GM19351 (cell line): ENCODE results near the gene SBK1.

ENCODE experiments used
- ATAC-seq: cut with Tn5 transposase; IDR thresholded peaks from one replicate; pipeline ENCODE4 v1.9.1; 2021; ENCODE audit warnings: mild to moderate bottlenecking, moderate library complexity; ENCODE audit not compliant: unreplicated experiment

SBK1 gene

DNA sequence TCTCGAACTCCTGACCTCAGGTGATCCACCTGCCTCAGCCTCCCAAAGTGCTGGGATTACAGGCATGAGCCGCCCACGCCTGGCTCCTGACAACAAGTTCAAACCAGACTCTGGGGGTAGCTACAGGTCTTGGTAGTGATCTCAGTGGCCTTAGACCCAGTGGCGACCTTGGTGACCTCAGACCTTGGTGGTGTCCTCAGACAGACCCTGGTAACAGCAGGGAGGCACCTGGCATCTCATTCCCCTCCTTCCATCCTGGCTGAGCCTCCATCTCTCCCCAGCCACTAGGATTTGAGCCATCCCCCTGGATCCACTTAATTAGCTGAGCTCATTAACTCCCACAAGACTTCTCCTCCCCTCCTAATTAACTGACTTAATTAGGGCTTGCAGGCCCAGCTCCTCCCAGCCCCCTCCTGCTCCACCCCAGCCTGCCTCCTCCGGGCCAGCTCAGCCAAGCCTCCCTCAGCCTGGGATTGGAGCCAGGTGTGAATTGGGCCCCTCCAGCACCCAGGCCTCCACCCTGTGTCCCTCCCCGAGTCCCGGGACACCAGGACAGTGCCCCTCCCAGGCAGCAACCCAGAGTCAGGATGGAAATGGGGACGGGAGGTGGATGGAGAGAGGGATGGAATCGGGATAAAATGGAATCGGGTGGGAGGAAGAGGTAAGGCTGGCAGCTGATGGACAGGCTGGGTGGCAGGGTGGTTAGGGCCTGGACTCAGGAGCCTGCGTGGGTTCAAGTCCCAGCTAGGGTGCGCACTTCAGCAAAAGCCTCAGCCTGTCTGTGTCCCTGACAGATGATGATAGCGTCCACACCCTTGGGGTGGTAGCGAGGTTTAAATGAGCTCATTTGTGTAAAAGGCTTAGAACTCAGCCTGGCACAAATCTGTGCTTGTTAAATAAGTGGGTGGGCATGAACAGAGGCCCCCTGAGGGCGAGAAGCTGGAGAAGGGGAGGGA is 11.2 kb upstream of the SBK1 start:
- no peak for ATAC-seq

DNA sequence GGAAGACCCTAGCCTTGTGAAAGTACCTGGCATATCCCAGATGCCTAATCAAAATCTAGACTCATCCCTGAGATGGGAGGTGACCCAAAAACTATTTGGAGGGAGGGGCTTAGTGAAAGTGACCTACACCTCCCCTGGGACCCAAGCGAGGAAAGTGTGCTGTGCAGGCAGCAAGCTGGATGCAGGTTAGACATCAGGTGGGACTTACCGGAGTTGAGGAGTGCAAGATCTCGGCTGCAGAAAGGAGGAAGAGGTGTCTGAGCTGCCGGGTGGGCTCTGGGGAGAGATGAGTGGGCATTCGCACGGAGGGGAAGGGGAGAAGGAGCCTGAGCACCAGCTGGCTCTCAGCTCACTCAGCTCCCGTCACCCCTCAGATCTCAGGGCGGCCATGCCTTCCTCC is 10.3 kb upstream of the SBK1 start:
- no peak for ATAC-seq

DNA sequence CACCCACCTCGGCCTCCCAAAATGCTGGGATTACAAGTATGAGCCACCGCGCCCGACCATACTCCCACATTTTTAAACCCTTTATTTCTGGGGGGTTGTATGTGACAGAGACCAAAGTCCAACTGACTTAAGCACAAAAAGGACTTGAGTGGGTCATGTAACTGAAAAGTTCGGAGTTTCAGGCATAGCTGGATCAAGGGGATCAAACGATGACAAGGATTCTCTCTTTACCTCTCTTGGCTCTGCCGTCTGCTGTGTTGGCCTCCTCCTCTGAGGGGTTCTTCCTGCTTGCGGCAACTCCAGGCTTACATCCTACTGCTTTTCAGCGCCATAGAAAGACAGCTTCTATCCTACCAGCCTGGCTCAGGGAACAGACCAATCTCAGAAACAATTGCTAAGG is 9.2 kb upstream of the SBK1 start:
- ATAC-seq: no peak

DNA sequence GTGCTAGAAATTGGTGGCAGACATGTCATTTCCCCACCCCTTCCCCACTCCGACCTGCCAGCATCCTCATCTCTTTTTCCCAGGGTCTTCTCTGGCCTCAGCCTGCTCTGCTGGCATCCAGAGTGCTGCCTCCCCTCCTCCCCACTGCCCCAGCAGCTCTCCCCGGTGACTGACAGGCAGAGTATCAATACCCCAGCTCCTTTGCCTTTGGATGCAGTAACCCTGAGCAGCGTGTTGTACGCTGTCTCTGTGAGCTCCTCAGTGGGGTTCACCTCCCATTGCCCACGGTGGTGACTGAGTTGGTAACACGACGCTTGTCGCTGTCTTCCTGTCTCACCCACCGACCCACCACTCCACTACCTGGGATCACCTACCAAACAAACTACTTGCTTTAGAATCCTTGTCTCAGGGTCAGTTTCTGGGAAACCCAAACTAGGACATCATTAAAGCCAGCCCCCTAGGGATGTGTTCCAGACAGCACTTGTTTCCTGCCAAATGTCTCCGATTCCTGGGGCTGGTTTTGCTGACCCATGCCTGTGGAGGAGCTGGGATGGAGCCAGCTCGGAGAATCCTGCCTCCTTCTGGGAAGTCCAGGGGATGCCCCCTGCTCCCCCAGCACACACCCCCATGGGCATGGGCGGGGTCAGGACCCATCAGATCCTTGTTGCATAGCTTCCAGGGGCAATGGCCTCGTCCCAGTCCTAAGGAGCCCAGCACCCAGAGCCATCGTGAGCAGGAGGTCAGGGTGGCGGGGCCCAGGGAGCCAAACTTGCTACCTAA is 8.3 kb upstream of the SBK1 start:
- ATAC-seq: no peak

DNA sequence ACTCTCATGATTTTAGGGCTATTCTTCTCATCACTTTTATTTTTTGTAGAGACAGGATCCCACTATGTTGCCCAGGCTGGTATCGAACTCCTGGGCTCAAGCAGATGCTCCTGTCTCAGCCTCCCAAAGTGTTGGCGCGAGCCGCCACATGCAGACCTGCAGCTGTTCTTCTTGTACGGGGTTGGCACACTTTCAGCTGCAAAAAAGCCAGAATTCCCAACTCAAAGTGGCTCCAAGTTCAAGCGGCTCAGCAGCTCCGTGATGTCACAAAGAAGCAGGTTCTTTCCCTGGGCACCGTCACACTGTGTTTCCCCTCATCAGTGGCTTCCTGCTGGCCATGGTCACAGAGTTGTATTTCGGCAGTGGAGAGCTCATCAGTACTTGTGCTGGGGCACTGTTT is 6.7 kb upstream of the SBK1 start:
- ATAC-seq: no peak

DNA sequence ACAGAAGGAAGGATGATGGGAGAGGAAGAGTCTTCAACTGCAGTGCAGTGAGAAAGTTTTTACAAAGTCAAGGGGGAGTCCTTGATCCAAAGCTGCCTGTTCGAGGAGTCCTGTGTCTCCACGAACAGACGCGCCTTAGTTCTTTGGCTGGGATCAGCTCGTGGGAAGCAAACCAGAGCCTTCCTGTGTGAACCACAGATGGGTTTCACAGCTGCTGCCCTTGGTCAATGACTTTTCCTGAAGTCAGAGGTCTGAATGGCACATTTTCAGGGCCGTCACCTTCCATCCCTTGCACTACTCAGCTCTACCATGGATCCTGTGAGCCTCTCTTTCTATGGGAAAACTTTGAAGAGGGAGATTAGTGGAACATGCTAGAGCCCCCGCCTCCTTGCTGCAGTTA is 4.2 kb upstream of the SBK1 start:
- ATAC-seq: no peak

DNA sequence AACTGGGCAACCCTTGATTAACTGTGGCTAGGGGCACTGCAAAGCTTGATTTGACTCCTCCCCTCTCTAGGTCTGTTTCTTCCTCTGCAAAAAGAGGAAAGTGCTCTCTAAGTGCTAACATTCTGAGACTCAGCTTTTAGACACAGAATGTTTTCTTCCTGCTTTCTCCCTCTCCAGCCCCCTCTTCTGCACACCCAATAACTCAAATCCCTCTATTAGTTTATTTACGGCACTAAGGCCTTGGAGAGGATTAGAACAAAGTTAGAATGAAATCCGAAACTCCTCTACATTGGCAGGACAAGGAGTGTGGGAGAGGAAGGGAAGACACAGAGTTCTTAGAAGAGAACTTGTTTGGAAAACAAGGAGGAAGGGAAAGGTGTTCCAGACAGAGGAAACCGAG is 3.3 kb upstream of the SBK1 start:
- no peak for ATAC-seq

DNA sequence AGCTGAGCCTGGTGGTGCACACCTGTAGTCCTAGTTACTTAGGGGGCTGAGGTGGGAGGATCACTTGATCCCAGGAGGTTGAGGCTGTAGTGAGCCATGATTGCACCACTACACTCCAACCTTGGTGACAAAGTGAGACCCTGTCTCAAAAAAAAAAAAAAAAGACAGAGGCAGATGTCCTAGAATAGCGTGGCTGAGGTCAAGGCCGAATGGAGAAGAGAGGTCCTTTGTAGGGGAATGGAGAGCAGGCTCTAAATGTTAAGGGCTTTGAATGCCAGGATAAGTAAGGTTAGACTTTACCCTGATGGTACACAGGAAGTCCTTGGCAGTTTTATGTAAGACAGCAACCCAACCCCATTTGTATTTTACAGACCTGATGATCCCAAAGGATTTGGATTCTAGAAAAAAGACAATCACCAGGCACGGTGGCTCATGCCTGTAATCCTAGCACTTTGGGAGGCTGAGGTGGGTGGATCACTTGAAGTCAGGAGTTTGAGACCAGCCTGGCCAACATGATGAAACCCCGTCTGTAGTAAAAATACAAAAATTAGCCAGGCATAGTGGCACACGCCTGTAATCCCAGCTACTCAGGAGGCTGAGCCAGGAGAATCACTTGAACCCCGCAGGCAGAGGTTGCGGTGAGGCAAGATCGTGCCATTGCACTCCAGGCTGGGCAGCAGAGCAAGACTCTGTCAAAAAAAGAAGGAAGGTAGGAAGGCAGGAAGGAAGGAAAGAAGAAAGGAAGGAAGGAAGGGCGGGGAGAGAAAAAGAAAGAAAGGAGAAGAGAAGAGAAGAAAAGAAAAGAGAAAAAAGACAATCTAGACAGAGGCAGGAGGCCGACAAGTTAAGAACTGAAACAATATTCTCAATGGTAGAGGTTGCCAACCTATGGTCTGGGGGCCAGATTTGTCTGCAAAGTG is 2.1 kb upstream of the SBK1 start:
- ATAC-seq: no peak

DNA sequence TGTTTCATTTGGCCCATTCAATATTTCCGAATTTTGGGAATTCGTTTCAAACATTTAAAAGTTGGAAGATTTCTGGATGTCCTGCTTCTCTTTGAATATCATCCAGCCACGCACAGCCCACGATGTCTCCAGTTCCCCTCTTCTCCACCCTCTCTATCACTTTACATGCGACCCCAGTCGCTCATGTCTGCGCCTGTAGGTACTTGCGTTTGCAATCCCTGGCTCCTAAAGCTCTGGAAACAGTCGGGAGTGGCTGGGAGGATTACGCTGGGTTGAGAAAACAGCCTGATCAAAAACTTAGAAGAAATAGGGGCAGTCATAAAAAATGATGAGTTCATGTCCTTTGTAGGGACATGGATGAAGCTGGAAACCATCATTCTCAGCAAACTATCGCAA is 1.5 kb upstream of the SBK1 start:
- ATAC-seq: no peak

DNA sequence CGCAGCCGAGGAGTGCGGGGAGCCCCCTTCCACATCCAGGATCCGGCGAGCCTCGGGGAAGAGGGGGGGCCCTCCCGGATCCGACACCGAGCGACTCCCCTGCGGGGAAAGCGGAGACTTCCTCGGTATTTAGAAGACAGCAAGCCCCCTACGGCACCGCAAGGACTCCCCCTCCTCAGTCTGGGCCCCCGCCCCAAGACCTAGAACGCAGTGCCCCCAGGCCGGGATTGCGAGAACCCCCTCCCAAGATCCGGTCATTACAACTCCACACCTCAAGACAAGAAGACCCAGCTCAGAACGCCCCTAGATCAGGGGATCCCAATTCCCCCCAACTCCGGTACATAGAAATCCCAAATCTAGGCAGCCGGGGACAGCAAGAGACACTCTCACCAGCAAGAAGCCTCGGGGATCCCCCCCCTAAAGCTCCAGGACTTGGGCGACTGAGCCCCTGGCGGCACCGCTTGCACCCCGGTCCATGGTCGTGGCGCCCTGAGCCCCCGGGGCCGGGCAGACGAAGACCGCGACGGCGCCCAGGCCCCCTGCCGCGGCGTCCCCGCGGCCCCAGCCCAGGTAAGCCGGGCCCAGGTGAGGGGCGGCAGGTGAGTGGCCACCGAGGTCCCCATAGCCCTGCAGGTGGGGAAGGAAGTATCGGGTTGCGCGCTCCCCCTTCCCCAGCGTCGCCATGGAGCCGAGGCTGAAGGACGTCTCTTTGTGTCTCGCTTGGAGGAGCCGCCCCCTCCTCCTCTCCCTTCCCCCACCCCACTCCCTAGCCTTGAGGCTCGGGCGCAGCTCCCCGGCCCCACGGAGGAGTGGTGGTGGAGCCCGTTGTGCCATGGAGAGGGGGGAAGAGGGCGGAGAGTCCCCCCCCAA is 641 bp downstream of the SBK1 start:
- ATAC-seq: peak; percentile 8

DNA sequence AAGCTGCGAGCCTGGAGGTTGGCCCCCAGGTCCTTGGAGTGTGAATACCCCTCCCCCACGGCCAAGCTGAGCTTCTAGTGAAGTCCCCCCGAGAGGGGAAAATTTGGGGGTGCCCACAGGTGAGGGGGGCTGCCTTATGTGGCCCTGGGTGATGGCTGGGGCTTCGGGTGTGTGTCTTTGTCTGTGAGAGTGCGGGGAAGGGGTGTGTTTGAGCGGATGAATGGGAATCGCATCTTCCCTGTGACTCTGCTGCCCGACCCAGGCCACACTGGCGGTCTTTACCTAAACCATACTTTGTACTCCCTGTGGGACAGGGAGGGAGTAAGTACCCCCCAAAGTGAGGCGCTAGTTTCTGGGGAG is 1.3 kb downstream of the SBK1 start:
- no peak for ATAC-seq

DNA sequence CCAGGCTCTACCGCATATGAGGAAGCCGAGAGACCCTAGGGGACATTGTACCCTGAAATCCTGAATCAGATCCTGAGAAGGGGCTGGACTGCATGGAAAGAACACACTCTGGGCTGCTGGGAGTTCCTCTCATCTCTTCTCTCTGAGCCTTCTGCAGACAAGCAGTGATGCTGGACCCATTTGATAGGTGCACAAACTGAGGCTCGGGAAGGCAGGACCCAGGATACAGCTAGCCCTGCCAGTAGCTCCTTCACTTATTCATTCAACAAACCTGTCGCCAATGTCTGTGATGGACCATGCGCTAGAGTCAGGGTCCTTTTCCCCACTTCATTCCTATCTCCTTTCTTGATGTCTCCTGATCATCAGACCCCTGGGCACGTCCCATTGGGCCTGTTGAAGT is 1.9 kb downstream of the SBK1 start:
- ATAC-seq: no peak

DNA sequence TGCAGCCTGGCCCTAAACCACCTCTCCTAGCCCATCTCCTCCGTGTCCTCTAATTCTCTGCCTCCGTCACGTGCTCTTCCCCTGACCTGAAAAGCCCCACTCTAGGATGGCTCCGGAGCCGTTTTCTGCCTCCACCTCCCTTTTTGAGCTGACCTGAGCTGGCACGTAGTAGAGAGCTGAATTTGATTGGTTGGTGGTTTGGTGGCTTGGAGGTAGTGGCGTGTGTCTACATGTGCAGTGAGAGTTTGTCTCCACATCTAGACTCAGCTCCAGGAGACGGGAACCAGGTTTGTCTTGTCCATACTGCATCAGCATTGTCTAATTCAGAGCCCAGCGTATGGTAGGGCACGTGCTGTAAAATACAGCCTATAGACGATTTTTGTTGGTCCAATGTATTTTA is 3.0 kb downstream of the SBK1 start:
- ATAC-seq: no peak

DNA sequence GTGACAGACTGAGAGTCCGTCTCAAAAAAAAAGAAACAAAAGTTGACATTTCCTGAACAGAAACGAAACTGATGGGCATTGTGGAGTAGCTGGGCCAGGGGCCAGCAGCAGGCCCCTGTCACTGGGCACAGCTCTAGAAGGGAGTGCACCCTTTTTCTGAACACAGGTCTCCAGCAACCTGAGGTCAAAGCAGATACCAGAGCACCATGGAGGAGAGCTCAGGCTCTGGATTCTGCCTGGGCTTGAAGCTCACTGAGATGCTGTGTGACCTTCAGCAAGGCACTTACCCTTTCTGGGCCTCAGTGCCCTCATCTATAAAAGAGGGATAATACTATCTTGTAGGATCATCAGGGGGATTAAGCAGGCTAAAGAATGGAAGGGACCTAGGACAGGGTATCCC is 5.0 kb downstream of the SBK1 start:
- ATAC-seq: no peak

DNA sequence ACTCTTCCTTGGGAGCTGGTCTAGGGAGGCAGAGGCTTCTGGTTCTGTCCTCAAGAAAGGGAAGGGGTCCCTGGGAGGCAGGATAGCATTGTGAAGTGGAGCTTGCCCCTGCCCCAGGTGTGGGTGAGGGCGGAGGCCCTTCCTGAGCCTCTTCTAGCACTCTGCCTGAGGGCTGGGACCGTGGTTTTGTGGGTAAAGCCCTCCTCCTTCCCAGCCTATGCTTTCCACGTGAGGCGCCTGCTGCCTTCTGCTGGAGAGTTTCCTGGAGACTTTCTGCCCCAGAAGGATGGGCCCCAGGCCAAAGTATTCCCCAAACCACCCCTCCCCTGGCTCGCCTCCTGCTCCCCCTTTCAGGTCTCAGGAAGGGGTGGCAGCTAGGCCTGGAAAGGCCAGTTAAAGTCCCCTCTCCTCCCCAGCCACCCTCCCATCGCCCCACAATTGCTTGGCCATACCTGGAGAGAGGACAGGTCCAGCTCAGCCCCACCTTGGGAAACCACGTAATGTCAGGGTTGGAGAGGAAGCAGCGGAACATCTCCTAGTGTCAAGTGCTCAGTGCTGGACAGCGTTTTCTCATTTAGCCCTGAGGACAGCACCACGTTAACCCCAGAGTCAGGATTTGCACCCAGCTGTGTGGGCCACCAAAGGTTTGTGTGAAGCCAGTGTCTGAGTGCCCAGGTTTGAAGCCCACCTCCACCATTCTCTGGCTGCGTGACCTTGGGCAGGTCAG is 5.6 kb downstream of the SBK1 start:
- no peak for ATAC-seq

DNA sequence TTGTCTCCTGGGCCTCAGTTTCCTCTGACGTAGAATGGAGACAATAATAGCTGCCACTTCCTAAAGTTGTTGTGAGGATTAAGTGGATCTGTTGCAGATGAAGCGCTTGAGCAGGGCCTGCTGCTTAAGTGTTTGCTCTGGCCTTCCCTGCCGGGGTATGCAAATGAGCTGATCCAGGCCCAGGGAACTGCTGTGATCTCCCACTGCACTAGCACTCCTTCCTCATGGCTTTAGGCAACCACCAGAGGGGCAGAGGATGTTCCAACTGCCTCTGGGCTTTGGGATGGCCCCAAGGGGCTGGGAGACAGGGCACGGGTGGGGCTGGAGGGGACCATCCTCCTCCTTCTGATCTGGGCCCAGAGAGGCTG is 6.2 kb downstream of the SBK1 start:
- no peak for ATAC-seq

DNA sequence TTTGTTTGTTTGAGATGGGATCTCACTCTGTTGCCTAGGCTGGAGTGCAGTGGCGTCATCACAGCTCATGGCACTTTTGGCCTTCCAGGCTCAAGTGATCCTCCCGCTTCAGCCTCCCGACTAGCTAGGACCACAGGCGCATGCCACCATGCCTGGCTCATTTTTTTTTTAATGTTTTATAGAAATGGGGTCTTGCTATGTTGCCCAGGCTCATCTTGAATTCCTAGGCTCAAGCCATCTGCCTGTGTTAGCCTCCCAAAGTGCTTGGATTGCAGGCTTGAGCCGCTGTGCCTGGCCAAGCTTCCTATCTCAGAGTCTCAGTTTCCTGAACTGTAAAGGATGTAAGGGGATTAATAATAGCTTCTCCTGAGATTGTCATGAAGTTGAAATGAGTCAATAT is 8.0 kb downstream of the SBK1 start:
- no peak for ATAC-seq

DNA sequence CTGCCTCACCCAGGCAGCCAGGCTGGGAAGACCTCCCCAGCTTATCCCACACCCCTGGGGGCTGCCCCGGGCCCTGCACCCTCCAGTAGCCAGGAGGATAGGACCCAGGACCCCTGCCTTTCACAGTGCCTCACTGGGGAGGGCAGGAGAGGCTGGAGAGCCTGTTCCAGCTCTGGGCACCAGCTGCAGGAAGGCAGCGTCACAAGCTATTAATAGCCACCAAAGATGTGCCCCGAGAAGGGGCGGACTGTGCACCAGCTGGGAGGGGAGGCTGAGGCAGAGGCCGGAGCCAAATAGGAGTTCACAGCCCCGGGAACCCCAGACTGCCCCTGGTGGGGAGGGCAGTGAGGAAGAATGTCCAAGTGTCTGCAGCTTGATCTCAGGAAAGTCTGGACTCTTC is 8.8 kb downstream of the SBK1 start:
- no peak for ATAC-seq

DNA sequence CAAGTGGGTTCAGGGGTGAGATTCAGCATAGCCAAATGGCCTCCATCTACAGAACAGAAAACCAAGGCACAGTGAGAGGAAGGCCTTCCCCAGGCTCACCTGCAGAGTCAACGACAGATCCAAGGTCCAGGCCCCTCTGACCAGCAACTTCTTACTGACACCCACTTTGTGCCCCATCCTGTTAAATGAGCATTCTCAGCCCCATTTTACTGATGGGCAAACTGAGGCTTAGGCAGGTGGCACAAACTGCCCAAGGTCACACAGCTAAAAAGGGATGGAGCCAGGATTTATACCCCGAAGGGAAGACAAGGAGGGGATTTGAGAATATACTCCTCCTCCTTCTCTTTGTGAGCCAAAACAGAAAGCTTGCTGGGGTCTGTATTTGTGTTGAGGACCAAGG is 9.3 kb downstream of the SBK1 start:
- ATAC-seq: no peak

DNA sequence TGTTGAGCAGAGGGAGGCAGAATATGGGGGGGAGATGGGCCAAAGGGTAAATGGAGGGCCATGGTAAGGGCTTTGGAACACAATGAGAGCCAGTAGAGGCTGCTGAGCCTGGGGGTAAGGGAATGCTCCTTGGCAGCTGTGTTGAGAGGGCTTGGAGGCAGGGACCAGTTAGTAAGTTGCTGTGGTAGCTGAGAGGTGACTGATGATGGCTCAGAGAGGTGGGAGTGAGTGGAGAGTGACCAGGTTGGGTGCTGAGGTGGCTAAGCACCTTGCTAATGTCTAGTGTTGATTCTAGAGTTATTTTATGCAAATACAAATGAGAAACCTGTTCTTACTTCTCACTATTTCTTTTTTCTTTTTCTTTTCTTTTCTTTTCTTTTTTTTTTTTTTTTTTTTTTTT is 10.8 kb downstream of the SBK1 start:
- ATAC-seq: no peak
